ENCODE results near the gene SVOP.

- no peak for TF ChIP-seq POLR2A (IDR thresholded peaks at IDR 0.05)
- no peak for TF ChIP-seq CTCF (IDR thresholded peaks at IDR 0.05)
- no peak for TF ChIP-seq EP300 (IDR thresholded peaks at IDR 0.05)
- TF ChIP-seq POLR2AphosphoS5 (IDR thresholded peaks at IDR 0.05) = no peak
Observed at GRCh38 chr12:109069307-109070271, 48.7 kb upstream of the SVOP start.
